Measurements from ENCODE around the gene FBXL2.
"Not testable (repeated sequence)": the region's sequence is repeated elsewhere in the genome, so short reads cannot be mapped to it uniquely, and the experiment has no call there.

Gene FBXL2

GRCh38 chr3:33317963-33318709 is 40.9 kb downstream of the FBXL2 start:
- DNase-seq, result peak; percentile 77

- no peak for DNase-seq
Measured at GRCh38 chr3:33318710-33319380, 41.6 kb downstream of the FBXL2 start.

- no peak for DNase-seq
Measured at GRCh38 chr3:33322412-33322811, 45.2 kb downstream of the FBXL2 start.

- no peak for DNase-seq
Measured at GRCh38 chr3:33331414-33331813, 54.2 kb downstream of the FBXL2 start.

GRCh38 chr3:33334364-33334763 is 57.1 kb downstream of the FBXL2 start:
- DNase-seq, result no peak

- DNase-seq, result not testable (repeated sequence)
Measured at GRCh38 chr3:33338936-33339465, 61.8 kb downstream of the FBXL2 start.

- DNase-seq, result no peak
Measured at GRCh38 chr3:33339758-33340157, 62.5 kb downstream of the FBXL2 start.

GRCh38 chr3:33355611-33356010 is 78.4 kb downstream of the FBXL2 start:
- DNase-seq, result no peak

- DNase-seq, result no peak
Measured at GRCh38 chr3:33358172-33358781, 81.0 kb downstream of the FBXL2 start.

- no peak for DNase-seq
Measured at GRCh38 chr3:33360136-33360825, 83.0 kb downstream of the FBXL2 start.

- no peak for DNase-seq
Measured at GRCh38 chr3:33363113-33363800, 86.0 kb downstream of the FBXL2 start.

GRCh38 chr3:33364060-33364459 is 86.8 kb downstream of the FBXL2 start:
- DNase-seq, result no peak

- no peak for DNase-seq
Measured at GRCh38 chr3:33364531-33365128, 87.4 kb downstream of the FBXL2 start.

GRCh38 chr3:33372218-33373081 is 95.2 kb downstream of the FBXL2 start:
- DNase-seq, result no peak

GRCh38 chr3:33373082-33373437 is 95.8 kb downstream of the FBXL2 start:
- no peak for DNase-seq

GRCh38 chr3:33377489-33377888 is 100.2 kb downstream of the FBXL2 start:
- no peak for DNase-seq

- DNase-seq, result no peak
Measured at GRCh38 chr3:33377931-33378330, 100.7 kb downstream of the FBXL2 start.

GRCh38 chr3:33380653-33381052 is 103.4 kb downstream of the FBXL2 start:
- DNase-seq, result no peak

GRCh38 chr3:33383951-33384350 is 106.7 kb downstream of the FBXL2 start:
- DNase-seq, result no peak

- no peak for DNase-seq
Measured at GRCh38 chr3:33385423-33385822, 108.2 kb downstream of the FBXL2 start.

GRCh38 chr3:33386631-33387030 is 109.4 kb downstream of the FBXL2 start:
- no peak for DNase-seq

All from GF-D8 (cell line).